ENCODE measurements around the gene CDCA5. TPM values are rescaled to one million over a fixed set of nuclear protein-coding genes. Genes with fewer than 3 reads are reported as not detected.

The CDCA5 gene
- total RNA-seq, 1 donor from 2014 or later, result 3.7 TPM

DNA sequence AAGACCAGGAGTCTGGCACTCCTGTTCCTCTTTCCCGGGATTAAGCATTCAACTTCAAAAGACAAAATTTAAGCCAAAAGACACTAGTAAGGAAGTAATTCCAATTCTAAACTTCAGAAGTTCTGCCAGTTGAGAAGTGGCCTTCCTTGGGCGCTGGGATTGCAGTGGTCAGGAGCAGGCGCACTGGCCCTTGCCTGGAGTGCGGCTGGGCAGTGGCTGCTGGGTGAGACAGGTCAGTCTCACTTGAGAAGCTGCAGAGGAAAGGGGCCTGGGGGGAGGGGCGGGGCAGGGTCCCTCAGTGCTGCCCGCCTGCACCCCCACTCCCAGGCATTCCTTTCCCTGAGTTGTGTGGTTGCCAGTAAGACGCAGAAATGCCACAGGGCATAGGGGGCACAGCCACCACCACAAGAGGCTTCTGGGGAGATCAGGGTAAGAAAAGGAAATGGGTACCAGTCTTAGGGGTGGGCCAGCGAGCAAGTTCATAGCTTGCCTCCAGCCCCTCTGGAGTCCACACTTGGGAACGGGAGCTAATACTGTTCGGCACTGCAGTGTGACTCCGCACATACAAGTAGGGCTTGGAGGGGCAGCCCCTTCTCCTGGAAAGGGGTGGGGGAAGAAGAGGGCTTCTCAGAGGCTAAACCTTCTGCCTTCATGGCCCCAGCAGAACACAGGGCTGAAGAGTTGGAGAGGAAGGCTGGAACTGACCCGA is 43.8 kb upstream of the CDCA5 start:
- Histone ChIP-seq H3K4me1 (peaks cover 19% of the 10 kb centered on the region), H3K36me3 (peaks cover 0 to 81% of the 10 kb centered on the region in 2 donors), H3K27me3 (no peaks in the 10 kb centered on the region), H3K27ac (no peak overlapping the region), H3K4me3 (no peak overlapping the region), H3K9me3 (no peaks in the 10 kb centered on the region)
- TF ChIP-seq POLR2A (IDR thresholded peaks at IDR 0.05) (no peak), POLR2AphosphoS5 (IDR thresholded peaks at IDR 0.05; ENCODE audit: insufficient read depth in 1 of 2, low read depth in 1 of 2) (no peak)
- TF ChIP-seq, protein P1, sequence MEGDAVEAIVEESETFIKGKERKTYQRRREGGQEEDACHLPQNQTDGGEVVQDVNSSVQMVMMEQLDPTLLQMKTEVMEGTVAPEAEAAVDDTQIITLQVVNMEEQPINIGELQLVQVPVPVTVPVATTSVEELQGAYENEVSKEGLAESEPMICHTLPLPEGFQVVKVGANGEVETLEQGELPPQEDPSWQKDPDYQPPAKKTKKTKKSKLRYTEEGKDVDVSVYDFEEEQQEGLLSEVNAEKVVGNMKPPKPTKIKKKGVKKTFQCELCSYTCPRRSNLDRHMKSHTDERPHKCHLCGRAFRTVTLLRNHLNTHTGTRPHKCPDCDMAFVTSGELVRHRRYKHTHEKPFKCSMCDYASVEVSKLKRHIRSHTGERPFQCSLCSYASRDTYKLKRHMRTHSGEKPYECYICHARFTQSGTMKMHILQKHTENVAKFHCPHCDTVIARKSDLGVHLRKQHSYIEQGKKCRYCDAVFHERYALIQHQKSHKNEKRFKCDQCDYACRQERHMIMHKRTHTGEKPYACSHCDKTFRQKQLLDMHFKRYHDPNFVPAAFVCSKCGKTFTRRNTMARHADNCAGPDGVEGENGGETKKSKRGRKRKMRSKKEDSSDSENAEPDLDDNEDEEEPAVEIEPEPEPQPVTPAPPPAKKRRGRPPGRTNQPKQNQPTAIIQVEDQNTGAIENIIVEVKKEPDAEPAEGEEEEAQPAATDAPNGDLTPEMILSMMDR (IDR thresholded peaks at IDR 0.05), result no peak
- no peak for DNase-seq (ENCODE audit: extremely low spot score in 2 of 2)
- intact Hi-C loops (cut with DNase I), result loop anchor here (10.0 kb wide), 1 partner anchor 197 kb away; no protein-coding TSS in a partner anchor

DNA sequence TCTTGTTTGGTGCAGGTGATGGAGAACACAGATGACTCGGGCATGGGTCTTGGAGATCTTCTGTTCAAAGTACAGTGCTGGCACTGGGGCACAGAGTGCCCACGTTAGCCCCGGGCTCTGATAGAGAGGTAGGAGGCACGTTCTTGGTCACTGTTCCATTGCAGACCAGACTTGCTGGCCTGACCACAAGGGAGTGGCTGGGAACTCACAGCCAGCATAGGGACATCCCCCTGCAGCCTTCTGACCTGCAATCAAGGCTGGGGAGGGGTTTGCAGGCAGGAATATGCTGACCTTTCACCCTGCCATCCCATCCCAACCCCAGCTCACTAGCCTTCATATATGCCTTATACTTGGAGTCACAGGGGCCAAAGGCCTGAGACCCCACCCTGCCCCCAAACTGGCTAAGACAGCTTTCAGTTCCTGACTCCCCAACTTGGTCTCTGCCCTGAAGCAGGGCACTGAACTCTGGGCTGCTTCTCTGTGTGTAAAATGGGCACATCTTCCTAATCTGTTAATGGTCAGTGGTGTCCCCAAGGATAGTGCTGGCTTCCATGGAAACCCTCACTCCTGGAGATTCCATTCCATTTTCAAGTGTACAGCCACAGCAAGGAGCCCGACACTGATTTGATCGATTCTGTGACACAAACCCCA is 42.9 kb upstream of the CDCA5 start:
- intact Hi-C loops (cut with DNase I), result loop anchor here (10.0 kb wide), 1 partner anchor 198 kb away; no protein-coding TSS in a partner anchor
- no peak for DNase-seq (ENCODE audit: extremely low spot score in 2 of 2)
- H3K27ac ChIP-seq, result no peak overlapping the region

DNA sequence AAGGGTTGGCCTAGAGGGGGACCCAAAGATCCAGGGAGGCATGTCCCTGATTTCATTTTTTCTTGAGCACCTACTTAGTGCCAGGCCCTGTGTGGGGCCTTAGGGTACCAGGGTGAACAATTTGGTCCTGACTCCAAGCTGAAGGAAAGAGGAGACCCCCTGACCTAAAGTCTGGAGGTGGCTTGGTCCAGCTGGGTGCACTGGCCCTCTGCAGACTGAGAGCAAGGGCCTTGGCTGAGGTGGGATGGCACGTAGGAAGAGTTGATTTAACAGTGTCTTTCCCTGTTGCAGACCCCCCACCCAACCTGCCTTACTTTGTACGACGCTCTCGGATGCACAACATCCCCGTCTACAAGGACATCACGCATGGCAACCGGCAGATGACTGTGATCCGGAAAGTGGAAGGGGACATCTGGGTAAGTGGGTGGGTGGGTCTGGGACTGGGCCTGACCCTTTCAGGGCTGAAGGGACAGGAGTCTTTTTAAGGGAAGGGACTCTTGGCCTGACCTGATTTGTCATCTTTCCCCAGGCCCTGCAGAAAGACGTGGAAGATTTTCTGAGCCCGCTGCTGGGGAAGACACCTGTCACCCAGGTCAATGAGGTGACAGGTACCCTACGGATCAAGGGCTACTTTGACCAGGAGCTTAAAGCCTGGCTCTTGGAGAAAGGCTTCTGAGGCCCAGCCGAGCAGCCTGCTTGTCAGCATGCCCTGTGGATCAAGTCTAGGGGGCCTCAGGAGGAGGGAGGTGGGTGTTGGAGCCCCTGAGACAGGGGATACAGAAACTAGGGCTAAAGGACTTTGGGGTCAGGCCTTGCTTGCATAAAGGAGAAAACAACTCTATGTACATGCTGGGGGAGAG is 41.6 kb upstream of the CDCA5 start:
- TF ChIP-seq, protein P1 (IDR thresholded peaks at IDR 0.05), result no peak
- TF ChIP-seq POLR2AphosphoS5 (IDR thresholded peaks at IDR 0.05; ENCODE audit: insufficient read depth in 1 of 2, low read depth in 1 of 2) (no peak), POLR2A (IDR thresholded peaks at IDR 0.05) (no peak)

More for the DNA sequence above, 42.9 kb upstream of the CDCA5 start:
- no peaks in the 10 kb centered on the region for H3K9me3 ChIP-seq
- TF ChIP-seq, protein P1 (IDR thresholded peaks at IDR 0.05), result no peak
- TF ChIP-seq POLR2AphosphoS5 (IDR thresholded peaks at IDR 0.05; ENCODE audit: insufficient read depth in 1 of 2, low read depth in 1 of 2) (no peak), POLR2A (IDR thresholded peaks at IDR 0.05) (no peak)
- peaks cover 14% of the 10 kb centered on the region for H3K4me1 ChIP-seq
- no peak overlapping the region for H3K4me3 ChIP-seq
- H3K36me3 ChIP-seq, result peaks cover 0 to 73% of the 10 kb centered on the region in 2 donors
- no peaks in the 10 kb centered on the region for H3K27me3 ChIP-seq

DNA sequence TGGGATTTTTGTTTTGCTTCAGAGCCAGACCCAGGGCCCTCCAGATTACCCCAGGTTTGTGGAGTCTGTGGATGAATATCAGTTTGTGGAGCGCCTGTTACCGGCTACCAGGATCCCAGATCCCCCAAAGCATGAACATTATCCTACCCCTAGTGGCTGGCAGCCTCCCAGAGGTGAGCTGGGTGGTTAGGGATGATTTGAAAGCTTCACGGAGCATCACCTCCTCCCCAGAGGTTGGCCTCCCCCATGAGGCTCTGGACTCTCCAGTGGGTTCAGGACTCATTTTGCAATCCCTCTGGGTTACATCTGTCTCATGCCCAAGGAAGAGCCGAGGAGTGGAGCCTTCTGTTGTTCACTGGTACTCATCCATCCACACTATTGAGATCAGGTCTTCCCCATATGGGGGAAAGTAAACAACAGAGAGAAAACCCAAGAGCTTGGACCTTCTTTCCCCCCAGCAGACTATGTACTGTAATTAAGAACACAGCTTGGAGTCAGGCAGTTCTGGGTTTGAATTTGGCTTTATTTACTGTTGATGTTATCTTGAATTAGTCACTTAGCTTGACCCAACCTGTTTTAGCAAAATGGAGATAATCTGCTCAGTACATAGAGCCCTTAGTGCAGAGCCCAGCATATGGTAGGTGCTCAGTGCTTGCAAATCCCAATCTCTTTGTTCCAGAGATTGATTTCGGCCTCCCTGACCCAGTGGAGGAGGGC is 40.8 kb upstream of the CDCA5 start:
- intact Hi-C loops (cut with DNase I), result loop anchor here (10.0 kb wide), 1 partner anchor 200 kb away; no protein-coding TSS in a partner anchor

More for the DNA sequence above, 41.6 kb upstream of the CDCA5 start:
- no peak overlapping the region for H3K4me3 ChIP-seq
- intact Hi-C loops (cut with DNase I), result loop anchor here (10.0 kb wide), 1 partner anchor 199 kb away; no protein-coding TSS in a partner anchor
- peaks cover 26% of the 10 kb centered on the region for H3K4me1 ChIP-seq
- peaks cover 0 to 65% of the 10 kb centered on the region in 2 donors for H3K36me3 ChIP-seq
- H3K27ac ChIP-seq, result no peak overlapping the region
- no peak for DNase-seq (ENCODE audit: extremely low spot score in 2 of 2)
- H3K9me3 ChIP-seq, result no peaks in the 10 kb centered on the region
- H3K27me3 ChIP-seq, result no peaks in the 10 kb centered on the region

More for the DNA sequence above, 40.8 kb upstream of the CDCA5 start:
- no peaks in the 10 kb centered on the region for H3K9me3 ChIP-seq
- no peak overlapping the region for H3K4me3 ChIP-seq
- TF ChIP-seq, protein P1 (IDR thresholded peaks at IDR 0.05), result no peak
- TF ChIP-seq POLR2AphosphoS5 (IDR thresholded peaks at IDR 0.05; ENCODE audit: insufficient read depth in 1 of 2, low read depth in 1 of 2), result no peak
- TF ChIP-seq POLR2A (IDR thresholded peaks at IDR 0.05), result no peak
- H3K27ac ChIP-seq, result no peak overlapping the region
- DNase-seq (ENCODE audit: extremely low spot score in 2 of 2), result no peak
- H3K27me3 ChIP-seq, result no peaks in the 10 kb centered on the region
- peaks cover 0 to 65% of the 10 kb centered on the region in 2 donors for H3K36me3 ChIP-seq
- peaks cover 26% of the 10 kb centered on the region for H3K4me1 ChIP-seq
